Measurements from ENCODE around the gene HIVEP3.
"Not testable (repeated sequence)": the region's sequence is repeated elsewhere in the genome, so short reads cannot be mapped to it uniquely, and the experiment has no call there.

Gene HIVEP3

DNA sequence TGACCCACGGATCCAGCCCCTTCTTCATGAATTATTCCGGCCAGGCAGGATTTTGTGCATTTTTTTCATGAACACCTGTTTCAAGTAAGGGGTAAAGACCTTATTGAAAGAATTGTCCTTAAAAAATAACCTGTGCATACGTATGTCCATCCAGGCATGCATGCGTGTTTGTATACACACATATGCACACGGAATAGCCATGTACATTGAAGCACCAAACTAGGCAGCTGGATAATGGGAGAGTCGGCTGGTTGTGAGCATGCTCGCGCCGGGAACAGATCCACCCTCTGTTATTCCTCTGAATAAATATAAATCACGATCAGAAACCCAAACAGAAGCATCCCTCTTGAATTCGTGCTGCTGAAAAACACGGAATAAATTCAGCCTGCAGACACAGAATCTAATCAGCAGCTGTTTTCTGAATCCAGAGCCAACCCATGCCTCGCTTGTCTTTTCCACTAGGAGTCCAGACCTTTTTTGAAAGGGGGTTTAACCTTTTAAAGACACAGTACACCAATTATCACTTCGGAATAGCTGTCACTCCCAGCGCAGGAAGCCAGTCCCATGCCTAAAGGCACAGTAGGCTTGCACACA lies at the start of gene HIVEP3:
Gene HIVEP3, minus strand, starts transcription at position 473 of the 594 bp plus-strand sequence.
- DNase-seq (ENCODE audit: low spot score), result no peak

DNA sequence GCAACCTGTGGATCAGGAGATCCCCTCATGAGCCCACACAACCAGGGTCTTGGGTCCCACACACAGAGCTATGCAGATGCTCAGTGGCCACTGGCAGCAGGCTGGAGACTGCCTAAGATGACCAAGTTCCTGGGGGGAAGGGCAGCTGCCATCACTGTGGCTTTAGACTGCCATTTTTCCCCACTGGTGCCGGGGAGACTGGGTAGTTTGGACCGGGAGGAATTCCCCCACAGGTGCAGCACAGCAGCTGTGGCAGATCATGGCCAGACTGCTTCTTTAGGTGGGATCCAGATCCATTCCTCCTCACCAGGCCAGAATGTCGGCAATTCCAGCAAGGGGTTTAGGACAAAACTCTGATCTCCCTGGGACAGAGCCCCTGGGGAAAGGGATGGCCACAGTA lies 45.7 kb upstream of the HIVEP3 start:
- DNase-seq (ENCODE audit: low spot score), result no peak

GRCh38 chr1:41963636-41964035 lies 44.9 kb upstream of the HIVEP3 start:
- no peak for DNase-seq (ENCODE audit: low spot score)

DNA sequence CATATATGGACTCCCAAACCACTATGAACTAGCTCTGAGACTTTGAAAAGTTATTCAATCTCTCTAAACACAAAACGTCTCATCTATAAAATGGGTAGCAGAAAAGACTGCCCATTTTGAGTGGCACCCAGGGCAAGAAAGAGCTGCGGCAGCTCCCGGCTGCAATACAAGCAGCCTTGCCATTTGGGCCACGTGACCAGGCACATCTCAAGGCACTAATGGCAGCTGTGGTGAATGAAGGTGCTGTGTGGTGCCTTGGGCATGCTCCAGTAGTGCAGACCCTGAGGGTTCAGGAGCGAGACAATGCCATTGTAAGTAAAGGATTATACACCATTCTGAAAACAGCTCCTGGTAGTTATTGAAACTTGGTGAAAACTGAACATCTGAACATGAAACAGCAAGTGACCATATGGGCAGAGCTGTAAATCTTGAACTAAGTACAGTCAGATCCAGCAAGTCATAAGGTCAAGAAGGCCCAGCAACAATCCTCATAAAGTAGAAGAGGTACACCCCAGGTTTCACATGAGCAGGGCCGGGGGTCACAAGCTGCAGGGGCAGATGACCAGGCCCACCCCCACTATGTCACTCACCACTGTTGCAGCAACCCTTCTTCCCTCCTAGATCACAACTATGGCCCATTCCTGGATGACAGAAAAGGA lies 39.4 kb upstream of the HIVEP3 start:
- DNase-seq (ENCODE audit: low spot score), result no peak

GRCh38 chr1:41957568-41957967 lies 38.8 kb upstream of the HIVEP3 start:
- no peak for DNase-seq (ENCODE audit: low spot score)

DNA sequence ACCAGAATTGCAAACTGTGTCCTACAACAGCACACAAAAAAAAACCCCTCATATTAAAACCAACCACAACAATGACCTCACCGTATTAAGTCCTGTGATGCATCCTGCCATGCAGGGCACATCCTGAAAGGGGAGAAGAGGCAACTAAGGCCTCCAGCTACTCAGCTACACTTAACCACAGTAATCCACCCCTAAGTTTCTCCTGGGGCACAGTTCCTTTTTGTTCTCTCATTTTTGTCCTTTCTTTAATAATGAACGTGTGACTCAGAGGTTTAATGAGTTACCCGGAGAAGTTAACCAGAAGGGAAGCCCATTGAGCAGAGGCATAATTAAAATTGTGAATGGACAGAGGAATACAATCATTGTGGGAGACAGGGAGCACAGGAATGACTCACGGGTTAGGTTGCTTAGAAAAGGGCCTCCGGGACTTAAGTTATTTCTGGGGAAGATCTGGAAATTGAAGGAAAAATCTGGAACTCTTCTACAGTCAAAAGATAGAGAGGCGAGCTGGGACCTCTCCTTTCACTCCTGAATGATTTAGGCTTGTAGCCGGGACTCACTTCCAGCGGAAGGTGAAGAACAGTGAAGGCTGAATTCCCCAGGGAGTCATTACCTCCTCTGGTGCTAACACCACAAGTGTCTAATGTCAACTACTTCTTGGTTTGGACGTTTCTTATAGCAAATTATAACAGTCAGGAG lies 36.9 kb upstream of the HIVEP3 start:
- peak; percentile 13 for DNase-seq (ENCODE audit: low spot score)

DNA sequence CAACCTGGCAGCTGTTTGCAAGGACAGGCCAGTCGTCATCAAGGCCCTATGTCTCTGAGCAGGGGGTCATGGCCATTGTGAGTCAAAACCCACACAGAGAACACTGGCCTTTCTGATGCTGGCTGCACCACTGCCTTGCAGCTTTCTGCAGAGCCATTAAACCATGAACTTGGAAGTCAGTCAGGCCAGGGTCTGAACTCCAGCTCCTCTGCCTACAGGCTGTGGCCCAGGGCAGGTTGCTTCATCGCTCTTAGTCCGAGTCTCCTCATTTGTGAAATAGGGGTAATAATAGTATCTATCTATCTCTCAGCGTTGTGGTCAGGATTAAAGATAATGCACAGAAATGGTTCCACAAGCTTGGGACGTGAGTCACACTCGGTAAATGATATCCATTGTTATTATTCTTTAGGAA lies 35.8 kb upstream of the HIVEP3 start:
- DNase-seq (ENCODE audit: low spot score), result no peak

DNA sequence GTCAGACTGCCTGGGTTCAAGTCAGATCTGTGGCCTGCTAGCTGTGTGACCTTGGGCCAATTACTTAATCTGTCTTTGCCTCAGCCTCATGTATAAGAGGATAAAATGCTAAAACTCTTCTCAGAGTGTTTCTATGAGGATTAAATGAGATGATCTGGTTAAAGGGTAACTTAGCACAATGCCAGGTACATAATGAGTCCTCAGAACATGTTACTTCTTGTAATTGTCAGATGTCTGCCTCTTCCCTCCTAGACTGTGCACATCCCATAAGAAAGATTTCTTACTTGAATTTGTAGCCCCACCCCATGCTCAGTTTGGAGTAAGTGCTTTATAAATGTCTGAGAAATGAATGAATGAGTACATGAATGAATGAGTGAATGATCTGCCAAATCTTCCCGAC lies 34.6 kb upstream of the HIVEP3 start:
- no peak for DNase-seq (ENCODE audit: low spot score)

DNA sequence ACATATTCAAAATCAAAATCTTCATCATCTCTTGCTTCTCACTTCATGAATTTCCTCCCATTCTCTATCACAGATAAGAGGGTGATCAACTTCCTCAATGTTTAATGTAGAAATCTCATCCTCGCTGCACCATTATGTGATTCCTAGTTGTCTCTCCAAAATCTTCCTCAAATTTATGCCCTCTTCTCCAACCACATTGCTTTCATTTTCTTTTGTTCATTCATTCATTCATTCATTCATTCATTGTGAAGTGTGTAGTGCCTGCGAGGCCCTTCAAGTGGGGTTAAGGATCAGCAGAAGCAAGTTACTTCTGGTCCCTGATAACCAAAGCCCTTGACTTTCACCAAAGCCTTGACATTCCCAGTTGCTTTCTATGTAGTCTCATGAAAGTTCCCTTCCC lies 33.5 kb upstream of the HIVEP3 start:
- no peak for DNase-seq (ENCODE audit: low spot score)

GRCh38 chr1:41951492-41951891 lies 32.8 kb upstream of the HIVEP3 start:
- DNase-seq (ENCODE audit: low spot score), result not testable (repeated sequence)

GRCh38 chr1:41950820-41951219 lies 32.1 kb upstream of the HIVEP3 start:
- peak; percentile 6 for DNase-seq (ENCODE audit: low spot score)

GRCh38 chr1:41945946-41946345 lies 27.2 kb upstream of the HIVEP3 start:
- DNase-seq (ENCODE audit: low spot score), result not testable (repeated sequence)

DNA sequence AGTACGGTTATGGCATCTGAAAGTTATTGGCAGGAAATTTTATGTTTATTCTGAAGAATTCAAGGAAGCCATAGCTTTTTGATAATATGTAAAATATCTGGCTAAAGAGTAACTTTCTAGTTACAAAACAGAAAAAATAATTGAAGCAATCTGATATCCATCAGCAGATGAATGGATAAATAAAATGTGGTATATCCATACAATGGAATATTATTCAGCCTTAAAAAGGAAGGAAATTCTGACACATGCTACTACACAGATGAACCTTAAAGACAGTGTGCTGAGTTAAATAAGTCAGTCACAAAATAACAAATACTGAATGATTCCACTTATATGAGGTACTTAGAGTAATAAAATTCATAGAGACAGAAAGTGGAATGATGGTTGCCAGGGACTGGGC lies 25.0 kb upstream of the HIVEP3 start:
- no peak for DNase-seq (ENCODE audit: low spot score)

DNA sequence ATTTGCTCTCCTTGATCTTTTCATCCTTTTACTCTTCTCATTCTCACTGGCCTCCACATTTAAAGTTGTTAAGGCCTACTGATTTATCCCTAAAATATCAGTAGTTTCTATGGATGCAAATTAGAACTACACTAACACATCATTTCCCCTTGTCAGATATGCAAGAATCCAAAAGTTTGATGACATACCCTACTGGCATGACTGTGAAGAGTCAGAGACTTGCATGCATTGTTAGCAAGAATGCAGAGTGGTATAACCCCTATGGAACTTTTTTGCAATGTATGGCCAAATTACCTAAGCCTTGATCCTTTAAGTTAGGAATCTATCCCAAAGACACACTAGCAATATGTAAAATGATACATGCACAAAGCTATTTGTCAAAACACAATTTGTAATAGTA lies 23.6 kb upstream of the HIVEP3 start:
- DNase-seq (ENCODE audit: low spot score), result no peak

- no peak for DNase-seq (ENCODE audit: low spot score)
Measured at GRCh38 chr1:41941381-41941780, 22.7 kb upstream of the HIVEP3 start.

- no peak for DNase-seq (ENCODE audit: low spot score)
Measured at GRCh38 chr1:41939194-41939593, 20.5 kb upstream of the HIVEP3 start.

DNA sequence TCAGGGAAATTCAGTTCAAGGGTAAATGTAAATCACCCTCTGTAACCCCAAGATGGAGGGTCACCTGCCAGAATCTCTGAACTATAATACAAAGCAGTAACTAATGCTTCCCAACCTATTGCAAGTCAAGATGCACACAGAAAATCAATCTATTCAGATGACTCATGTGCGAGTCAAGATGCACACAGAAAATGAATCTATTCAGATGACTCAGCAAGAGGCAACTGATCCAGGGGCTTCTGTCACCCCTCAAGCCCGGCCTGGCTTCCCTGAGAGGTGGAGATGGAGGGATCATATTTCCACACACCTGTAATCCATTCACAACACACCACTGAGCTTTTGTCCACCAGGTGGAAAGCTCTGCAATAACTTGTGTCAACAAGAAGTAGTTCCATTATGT lies 17.4 kb upstream of the HIVEP3 start:
- DNase-seq (ENCODE audit: low spot score), result peak; percentile 69

- no peak for DNase-seq (ENCODE audit: low spot score)
Measured at GRCh38 chr1:41935226-41935625, 16.5 kb upstream of the HIVEP3 start.

- no peak for DNase-seq (ENCODE audit: low spot score)
Measured at GRCh38 chr1:41933106-41933505, 14.4 kb upstream of the HIVEP3 start.

DNA sequence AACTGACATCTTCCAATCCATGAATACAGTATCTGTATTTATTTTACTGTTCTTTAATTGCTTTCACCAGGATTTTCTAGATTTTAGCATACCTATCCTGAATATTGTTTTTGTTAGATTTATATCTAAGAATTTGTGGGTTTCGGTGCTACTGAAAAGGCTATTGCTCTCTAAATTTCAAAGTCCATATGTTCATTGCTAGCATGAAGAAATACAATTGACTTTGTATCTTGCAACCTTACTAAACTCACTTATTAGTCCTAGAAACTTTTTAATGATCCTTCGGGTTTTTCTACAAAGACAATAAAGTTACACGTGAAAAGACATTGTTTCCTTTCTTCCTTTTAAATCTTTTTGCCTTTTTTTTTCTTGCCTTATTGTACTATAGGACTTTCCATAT lies 12.9 kb upstream of the HIVEP3 start:
- no peak for DNase-seq (ENCODE audit: low spot score)

DNA sequence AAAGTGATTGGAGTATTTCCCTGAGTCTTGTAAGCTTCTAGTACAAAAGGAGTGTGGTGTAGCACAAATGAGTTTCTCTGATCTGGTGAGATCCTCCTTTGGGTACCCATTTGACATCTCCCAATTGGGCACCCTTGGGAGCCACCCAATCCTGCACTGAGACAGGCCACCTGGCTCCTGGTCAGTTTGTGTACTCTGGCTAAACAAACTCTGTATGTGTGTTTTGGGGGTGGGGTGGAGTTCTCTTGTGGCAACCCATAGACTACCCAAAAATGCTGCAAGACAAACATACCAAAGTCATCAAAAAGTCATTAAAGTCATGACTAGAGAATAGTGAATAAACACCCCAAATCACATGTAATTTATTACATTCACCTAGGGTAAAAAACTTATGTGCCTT lies 8.4 kb upstream of the HIVEP3 start:
- no peak for DNase-seq (ENCODE audit: low spot score)

GRCh38 chr1:41925712-41926111 lies 7.0 kb upstream of the HIVEP3 start:
- no peak for DNase-seq (ENCODE audit: low spot score)

DNA sequence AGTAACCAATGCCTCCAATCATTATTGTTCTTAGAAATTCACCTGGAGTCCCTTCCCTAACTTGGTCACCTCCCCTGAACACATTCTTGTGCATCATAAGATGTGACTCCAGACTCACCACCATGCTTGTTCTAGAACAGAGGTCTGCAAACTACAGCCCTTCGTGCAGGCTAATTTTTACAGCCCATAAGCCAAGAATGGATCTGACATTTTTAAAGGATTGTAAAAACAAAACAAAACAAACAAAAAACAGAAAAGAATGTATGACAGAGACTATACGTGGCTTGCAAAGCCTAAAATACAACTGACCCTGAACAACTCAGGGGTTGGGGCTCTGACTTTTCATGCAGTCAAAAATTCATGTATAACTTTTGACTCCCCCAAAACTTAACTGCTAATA lies 6.2 kb upstream of the HIVEP3 start:
- no peak for DNase-seq (ENCODE audit: low spot score)

- not testable (repeated sequence) for DNase-seq (ENCODE audit: low spot score)
Measured at GRCh38 chr1:41921271-41921670, 2.5 kb upstream of the HIVEP3 start.

All from activated CD4-positive, alpha-beta T cell treated with anti-CD3 and anti-CD28 coated beads, Interleukin-2, Interleukin-4, amounts not matched to agents 100 ng/mL and 50 ng/mL, durations not matched to agents 16 hours and 8 hours (primary cell).